Measurements from ENCODE around the gene SST. TPM values are rescaled to one million over a fixed set of nuclear protein-coding genes. Genes with fewer than 3 reads are reported as not detected.

The SST gene
- total RNA-seq, result 10 to 100 TPM; 27.8 to 29.4 TPM
- long read RNA-seq, partial matches to known transcripts, result 0 of 1 reads
- long read RNA-seq, other reads (novel, unspliced or antisense), result 0 of 1 reads

DNA sequence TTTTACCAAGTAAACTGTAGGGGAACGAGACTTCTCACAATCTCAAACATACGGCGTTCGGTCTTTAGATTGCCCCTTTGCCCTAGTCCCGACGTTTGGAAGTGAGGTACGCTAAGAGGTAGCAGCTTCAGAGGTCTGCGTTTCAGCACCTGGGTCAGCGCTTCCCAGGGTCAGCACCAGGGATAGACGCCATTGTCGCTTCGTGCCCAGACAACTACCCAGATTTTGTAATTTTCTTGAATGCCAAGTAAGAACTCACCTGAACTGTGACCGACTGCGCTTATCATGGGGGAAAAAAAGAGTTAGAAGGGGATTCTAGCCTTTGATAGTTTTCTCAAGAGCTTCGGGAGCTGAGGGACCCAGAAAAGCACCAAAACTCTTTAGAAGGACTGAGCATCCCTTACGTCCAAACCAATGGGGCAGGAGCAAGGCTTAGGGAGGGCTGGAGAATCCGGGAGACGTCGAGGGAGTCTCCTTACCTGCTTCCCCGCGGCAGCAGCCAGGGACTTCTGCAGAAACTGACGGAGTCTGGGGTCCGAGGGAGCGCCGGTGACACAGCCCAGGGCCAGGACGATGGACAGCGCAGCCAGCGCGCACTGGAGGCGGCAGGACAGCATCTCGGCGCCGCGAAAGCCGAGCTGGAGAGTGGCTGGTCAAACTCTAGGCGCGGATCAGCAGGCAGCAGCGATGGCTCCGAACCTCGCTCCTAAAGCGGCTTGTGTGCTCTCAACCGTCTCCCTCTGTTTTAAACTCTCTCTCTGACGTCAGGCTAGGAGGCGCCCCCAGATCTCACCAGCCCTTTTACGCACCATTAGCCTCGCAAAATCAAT, at the start of gene SST:
Gene SST, minus strand, starts transcription at position 720 of the 830 bp plus-strand sequence. Its CDS starts 103 bp downstream, at position 617.
- intact Hi-C loops (cut with DNase I, micrococcal nuclease), result loop anchor here in 1 of 2 donors (10.0 kb wide), 1 partner anchor 445 kb away; no protein-coding TSS in a partner anchor
- no peak for ATAC-seq
- DNase-seq, result peak in 1 of 2 donors; percentile 10

DNA sequence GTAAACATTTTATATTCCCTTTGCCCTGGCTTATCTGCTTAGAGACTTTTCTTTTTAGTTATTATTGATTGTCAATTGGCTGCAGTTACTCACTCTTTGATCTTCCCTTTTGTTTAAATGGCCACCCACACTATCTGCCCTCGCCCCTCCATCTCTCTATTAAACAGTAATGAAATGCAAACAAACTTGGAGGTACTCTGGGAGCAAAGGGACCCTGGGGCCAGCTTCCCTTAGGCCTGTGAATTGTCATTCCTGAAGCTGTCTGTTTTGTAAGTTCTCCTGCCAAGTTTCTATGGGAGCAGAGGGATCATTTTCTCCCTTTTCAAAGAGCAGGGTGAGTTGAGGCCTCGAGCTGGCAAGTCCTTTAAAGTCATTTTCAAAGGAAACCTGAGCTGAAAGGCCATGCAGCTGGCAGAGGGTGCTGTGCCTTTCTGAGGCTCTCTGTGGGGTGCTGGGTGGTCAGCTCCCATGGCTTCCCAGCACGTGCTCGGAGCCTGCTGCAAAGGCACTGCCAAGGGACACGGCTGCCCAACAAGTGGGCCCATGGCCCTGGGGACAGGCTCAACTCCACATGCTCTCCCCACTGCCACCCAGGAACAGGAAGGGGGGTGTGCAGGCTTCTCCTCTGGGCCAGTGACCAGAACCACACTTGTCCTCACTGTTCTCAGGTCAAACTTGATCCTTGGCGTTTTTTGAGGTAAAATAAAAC, 49.6 kb upstream of the SST start:
- DNase-seq, result no peak
- ATAC-seq, result no peak
- intact Hi-C loops (cut with DNase I, micrococcal nuclease), result loop anchor here in 1 of 2 donors (10.0 kb wide), 1 partner anchor 1105 kb away; the partner anchor contains the start of gene AHSG

DNA sequence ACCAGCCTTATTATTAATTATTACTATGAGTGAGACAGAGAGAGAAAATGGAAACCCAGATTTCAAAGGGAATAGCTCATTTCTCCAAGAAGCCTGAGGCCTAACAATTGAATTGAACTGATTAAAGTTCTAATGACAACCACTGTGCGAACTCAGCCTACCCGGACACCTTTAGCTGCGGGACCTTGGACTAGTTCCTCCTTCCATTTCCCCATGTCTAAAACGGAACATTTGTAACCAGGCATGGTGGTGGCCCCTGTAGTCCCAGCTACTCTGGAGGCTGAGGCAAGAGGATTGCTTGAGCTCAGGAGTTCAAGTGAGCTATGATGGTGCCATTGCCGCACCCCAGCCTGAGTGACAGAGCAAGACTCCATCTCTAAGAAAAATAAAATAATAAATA, 48.6 kb upstream of the SST start:
- intact Hi-C loops (cut with DNase I, micrococcal nuclease), result loop anchor here in 1 of 2 donors (10.0 kb wide), 1 partner anchor 1104 kb away; the partner anchor contains the start of gene AHSG
- no peak for ATAC-seq
- no peak for DNase-seq

DNA sequence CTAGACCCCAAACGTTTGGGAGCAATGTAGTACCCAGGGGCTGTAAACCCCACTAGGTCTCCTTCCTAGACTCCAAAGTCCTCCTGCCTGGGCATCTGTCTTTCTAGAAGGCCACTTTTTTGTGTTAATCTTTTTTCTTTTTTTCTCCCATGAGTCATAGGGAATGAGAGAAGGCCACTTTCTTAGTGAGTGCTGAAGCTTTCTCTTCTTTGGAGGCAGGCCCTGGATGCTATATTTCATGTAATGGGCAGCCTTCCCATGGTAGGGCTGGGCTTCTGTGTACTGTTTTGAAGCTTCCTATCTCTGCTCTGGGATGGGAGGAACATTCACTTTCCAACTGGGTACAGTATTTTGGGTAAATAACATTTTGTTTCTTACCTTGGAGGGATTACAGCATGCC, 47.4 kb upstream of the SST start:
- ATAC-seq (no peak), DNase-seq (no peak)
- intact Hi-C loops (cut with DNase I, micrococcal nuclease), result loop anchor here in 1 of 2 donors (10.0 kb wide), 1 partner anchor 1103 kb away; the partner anchor contains the start of gene AHSG

DNA sequence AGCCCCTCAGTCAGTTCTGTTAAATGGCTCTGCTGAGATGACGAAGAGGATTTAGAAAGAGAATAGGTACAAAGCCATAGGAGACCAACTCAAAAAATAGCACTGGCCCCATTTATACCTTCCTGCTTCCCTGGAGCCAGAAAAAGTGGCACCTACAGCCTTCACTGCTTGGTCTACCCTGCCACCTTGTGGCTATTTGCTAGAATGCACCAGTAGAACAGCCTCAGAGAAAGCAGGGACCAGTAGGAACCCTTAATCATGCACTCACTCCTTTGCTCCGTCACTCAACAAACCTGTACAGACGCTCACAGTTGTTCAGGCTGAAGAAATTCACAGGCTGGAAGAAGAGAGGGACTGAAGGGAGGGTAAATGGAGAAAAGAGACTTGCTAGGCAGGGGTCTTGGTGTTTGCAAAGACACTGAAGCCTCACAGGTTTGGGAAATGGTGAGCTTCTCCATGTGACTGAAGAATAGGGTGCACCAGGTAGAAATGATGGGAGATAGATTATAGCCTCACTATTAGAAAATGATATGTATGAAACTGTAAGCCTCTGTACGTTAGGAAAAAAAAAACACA, 44.3 kb upstream of the SST start:
- intact Hi-C loops (cut with DNase I, micrococcal nuclease), result loop anchor here in 1 of 2 donors (10.0 kb wide), 1 partner anchor 1100 kb away; the partner anchor contains the start of gene AHSG
- peak; percentile 94 for ATAC-seq
- peak in 1 of 2 donors; percentile 73 for DNase-seq

DNA sequence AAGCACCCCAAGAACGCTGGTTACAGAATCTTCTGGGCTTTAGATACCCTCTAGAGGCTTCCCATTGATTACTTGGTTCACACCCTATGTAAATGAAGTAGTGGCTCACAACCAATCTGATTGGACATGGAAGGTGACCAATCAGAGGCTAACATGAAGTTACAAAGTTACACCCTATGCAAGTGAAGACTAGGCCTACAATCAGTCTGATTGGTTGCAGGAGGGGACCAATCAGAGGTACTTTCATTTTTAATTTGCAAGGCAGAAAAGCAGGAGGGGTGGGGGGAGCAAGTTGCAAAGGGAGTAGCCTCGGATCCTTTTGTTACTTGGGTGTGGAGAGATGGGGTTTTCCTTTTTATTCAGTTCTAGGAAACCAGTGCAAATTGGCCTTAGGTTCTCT, 43.3 kb upstream of the SST start:
- intact Hi-C loops (cut with DNase I, micrococcal nuclease), result loop anchor here in 1 of 2 donors (10.0 kb wide), 1 partner anchor 1099 kb away; the partner anchor contains the start of gene AHSG
- ATAC-seq (peak; percentile 61), DNase-seq (no peak)

DNA sequence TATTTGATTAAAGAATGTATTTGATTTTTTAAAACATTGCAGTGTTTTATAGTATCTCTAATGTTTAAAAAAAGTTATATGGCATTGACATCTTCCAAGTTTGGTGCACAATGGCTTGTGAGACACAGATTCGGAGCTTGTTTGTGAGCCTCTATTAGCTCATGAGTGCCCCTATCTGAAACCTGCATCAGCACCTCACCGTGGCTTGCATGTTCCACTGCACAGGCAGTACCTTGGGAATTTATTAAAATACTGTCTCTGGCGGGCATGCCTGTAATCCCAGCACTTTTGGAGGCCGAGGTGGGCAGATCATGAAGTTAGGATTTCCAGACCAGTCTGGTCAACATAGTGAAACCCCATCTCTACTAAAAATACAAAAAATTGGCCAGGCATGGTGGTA, 39.0 kb upstream of the SST start:
- intact Hi-C loops (cut with DNase I, micrococcal nuclease), result no loop called here
- ATAC-seq (no peak), DNase-seq (no peak)

DNA sequence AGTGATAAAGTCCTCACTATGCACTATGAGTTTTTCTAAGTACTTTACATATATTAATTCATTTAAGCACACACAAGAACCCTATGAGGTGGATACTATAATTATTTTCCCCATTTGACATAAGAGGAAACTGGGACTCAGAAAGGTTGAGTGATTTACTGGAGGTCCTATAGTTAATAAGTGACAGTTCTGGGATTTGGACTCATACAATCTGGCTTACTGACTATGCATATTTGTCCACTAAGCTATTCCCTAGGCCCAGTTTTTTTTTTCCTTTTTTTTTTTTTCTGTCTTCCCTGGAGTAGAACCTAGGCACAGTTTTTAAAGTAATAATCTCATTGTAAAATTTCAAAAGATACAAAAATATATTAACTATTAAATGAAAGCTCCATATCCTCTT, 38.5 kb upstream of the SST start:
- no peak for ATAC-seq
- intact Hi-C loops (cut with DNase I, micrococcal nuclease), result no loop called here
- no peak for DNase-seq

DNA sequence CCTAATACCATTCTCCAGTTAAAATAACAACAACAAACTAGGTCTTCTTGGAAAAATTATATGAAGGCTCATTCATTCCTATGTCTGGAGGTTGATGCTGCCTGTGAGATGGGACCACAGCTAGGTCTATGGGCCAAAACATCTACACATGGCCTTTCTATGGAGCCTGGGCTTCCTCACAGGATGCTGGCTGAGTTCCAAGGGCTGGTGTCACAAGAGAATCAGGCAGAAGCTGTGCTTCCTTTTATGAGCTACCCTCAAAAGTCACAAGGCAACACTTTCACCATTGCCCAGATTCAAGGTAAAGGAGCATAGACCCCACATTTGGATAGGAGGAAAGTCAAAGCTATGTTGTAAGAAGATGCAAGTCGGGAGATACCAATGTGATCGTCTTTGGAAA, 36.8 kb upstream of the SST start:
- ATAC-seq (no peak), DNase-seq (peak in 1 of 2 donors; percentile 27)
- intact Hi-C loops (cut with DNase I, micrococcal nuclease), result no loop called here

DNA sequence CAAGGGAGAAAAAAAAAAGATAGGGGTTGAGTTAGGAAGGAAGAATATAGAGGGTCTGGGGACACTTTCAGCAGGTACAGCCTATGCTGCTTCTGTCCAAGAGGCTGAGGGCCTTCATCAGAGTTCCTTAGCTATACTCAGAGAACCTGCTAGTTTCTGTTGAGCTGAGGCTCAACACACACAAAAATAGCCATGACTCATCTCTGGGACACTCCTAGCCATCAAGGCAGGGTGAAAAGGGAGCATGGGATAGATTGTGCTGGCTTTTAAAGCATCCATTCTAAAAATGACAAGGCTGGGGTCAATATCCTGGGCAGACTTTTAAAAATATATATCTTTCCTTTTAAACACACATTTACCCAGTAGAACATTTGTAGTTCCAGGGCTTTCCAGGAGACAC, 35.0 kb upstream of the SST start:
- intact Hi-C loops (cut with DNase I, micrococcal nuclease), result no loop called here
- DNase-seq (no peak), ATAC-seq (no peak)

DNA sequence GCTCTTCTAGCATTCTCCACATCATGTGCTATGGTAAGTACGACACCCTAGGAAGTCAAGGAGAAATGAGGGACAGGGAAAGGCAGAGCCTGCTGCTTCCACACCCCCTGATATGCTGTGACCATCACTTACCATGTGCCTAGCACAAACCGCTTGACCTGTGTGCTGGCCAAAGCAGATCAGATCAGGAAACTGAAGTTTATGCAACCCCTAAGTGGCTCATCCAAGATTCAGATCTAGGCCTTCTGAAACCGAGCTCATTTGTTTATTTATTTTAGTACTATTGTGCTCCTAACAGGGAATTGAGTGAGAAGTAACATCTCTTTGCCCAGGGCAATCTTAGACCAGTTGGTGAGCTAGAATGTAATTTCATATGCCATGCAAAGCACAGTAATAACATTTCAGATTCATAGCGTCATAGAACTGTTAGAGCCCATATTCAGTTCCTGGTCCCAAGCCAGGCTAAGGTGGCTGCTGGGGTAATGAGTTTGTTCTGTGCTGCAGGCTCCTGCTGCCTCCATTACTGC, 32.4 kb upstream of the SST start, which contains the start of gene RTP2:
Gene RTP2, minus strand, starts transcription at position 51 of the 527 bp plus-strand sequence. CDS start 429 bp downstream, outside the sequence.
- intact Hi-C loops (cut with DNase I, micrococcal nuclease), result no loop called here
- DNase-seq (no peak), ATAC-seq (no peak)

DNA sequence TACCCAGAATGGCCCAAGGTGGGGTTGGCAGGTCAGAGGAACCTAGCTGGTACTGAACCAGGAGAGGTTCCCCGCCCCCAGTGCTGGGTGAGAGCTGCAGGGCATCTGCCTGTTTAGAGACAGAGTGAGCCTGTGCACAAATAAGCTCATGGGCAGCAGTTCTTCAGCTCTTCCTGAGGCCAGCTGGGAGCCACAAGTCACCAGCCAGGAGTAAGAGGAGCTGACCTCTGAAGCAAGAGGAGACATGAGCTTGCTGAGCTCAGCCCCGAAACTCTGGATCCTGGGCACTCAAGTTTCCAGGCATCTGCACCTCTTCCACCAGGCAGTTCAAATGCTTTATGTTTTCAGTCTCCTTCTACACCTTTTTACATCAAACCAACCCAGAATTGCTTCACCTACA, 30.1 kb upstream of the SST start:
- intact Hi-C loops (cut with DNase I, micrococcal nuclease), result no loop called here
- DNase-seq, result no peak
- ATAC-seq, result no peak

DNA sequence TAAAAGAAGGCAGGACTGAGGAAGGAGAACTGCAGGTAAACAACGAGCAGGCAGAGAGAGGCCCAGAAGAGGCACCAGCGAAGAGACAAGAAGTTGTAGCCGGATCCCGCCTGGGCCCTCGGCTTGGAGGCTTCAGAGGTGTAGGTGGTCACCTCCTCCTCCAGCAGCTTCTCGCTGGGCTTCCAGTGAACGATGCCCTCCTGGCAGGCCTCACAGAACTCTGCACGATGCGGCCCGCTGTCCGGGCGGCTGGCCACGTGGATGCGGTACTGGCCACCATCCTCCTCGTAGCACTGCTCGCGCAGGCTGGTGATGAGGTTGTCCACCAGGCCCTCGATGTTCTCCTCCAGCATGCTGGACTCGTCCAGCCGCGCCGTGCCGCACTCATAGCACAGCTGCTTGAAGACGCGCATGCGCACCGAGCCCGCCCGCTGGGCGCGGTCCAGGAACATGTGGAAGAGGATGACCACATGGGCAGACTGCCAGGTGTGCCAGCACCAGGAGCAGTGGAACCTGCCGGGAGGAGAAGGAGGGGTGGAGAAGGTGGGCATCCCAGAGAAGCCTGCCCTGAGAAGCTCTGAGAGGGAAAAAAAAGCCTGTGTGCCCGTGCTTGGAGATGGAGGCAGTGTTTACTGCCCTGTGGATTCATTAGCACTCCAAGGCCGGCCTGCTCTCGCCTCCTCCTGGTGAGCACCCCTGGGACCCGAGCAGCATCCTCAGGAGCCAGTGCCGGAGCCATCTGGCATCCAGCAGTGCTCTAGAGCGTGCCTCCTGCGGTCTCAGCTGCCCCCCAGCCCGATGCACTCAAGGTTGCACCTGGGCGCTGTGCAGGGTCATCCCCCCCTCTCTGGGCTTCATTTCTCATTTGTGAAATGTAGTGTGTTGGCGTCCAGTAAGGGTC, 28.6 kb upstream of the SST start:
- intact Hi-C loops (cut with DNase I, micrococcal nuclease), result no loop called here
- ATAC-seq, result no peak
- no peak for DNase-seq

DNA sequence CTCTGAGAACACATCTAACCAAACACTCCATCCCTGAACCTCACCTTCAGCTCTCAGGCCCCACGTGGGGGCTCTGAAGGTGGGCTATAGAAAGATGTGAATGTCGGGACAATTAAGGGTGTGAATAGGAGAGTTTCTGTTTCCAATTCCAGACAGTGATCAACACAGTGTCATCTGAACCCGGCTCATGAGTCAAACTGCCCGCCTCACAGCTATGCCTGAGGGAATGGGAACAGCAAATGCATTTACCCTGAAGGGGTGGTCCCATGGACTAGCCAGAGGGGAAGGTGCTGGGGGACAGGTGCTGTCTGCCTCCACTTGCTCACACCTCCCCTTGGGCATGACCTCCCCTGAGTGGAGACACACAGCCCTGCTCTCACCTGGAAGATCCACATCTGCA, 25.8 kb upstream of the SST start:
- ATAC-seq (no peak), DNase-seq (no peak)
- intact Hi-C loops (cut with DNase I, micrococcal nuclease), result no loop called here

DNA sequence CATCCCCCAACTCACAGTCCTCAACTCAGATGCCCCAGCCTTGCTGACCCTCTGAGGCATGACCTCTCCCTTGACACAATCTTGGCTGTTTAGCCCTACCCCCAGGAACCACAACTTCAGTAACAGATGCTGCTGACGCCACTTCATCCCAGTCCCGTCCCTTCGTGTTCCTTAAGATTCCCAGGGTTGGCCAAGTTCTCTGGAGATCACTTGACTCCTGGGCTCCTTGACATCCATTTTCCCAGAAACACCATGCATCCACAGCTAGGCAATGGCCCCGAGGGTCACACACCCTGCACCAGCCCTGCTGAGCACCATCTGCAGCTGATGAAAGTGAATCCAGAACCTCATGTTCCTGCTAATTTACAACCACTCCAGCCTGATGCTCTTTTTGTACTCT, 25.3 kb upstream of the SST start:
- DNase-seq (no peak), ATAC-seq (no peak)
- intact Hi-C loops (cut with DNase I, micrococcal nuclease), result no loop called here

DNA sequence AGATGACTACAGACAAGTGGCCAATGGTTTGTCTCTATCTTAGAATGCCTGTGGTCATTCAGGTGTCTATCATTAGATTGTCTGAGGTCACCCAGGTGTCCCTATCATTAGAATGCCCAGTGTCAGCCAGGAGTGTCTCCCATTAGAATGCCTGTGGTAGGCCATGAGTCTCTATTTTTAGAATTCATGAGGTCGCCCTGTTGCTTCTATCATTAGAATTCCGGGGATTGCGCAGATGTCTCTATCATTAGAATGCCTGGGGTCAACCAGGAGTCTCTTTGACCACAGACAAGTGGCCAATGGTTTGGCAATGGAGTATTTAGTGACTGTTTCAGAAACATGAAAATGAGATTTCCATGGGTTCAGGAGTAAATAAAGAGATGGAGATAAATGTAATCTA, 24.6 kb upstream of the SST start:
- ATAC-seq (no peak), DNase-seq (no peak)
- intact Hi-C loops (cut with DNase I, micrococcal nuclease), result no loop called here

DNA sequence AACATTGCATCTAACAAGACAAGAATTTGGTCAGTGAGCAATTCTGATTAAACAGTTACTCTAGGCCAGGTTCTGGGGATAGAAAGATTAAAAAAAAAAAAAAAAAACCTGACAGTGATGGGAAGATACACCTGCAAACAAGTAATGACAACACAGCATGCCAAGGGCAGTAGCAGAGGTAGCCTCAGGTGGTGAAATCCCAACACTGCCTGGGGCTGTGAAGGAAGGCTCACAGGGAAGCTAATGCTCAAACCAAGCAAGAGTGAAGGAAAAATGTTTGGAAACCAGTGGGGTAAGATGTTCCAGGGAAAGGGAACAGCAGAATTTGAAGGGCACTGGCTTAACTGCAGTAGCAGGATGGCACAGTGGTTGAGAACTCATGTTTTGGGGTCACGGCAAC, 23.2 kb upstream of the SST start:
- DNase-seq (no peak), ATAC-seq (no peak)
- intact Hi-C loops (cut with DNase I, micrococcal nuclease), result no loop called here

DNA sequence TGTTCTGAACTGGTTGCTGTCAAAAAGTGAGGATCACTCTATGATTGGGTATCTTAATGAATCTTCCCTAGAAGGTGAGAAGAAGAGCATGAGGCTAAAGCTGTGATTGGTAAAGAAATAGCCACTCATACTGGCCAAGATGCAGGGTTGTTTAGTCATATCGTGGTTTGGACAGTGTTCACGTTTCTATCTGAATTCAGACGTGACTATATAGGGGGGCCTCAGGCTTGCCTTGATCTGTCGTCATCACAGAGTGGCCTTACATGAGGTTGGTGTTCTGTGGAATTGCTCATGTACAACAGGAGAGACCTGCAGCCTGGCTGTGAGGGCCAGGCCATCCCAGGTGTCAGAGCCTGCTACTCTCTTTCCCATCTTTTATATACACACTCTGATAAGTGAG, 19.8 kb upstream of the SST start:
- ATAC-seq, result no peak
- no peak for DNase-seq
- intact Hi-C loops (cut with DNase I, micrococcal nuclease), result no loop called here

All from left colon (tissue), 2 donors.